GDM1 (cell line): ENCODE measurements around the gene HMX3.
"Not testable (repeated sequence)": the region's sequence is repeated elsewhere in the genome, so short reads cannot be mapped to it uniquely, and the experiment has no call there.

ENCODE experiments used
- DNase-seq: peaks from one replicate; lab custom pipeline; 2025; lab: John Stamatoyannopoulos, UW

Gene HMX3

DNA sequence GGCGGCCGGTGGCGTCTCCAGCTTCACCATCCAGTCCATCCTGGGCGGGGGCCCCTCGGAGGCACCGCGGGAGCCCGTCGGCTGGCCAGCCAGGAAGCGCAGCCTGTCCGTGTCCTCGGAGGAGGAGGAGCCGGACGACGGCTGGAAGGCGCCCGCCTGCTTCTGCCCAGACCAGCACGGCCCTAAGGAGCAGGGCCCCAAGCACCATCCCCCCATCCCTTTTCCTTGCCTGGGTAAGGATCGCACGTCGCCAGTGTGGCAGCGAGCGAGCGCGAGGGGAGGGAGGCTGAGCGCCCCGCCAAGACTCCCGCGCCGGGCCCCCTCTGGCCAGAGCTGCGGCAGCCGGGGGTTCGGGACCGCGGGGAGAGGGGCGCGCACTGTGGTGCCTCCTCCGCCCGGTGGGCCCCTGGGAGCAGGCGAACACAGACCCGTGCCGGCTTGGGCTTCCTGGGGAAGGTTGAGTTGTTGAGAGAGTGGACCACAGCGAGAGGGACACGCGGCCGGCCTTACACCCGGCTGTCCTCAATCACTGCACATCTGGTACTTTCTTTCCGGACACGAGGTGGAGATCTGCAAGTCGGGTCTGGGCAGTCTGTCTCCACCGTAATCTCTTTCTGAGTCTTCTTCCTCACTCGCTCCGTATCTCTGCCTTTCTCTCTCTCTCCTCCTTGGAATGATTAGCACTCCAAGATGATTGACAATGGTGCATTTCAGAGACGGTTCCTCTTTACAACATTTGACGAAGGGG lies 12.8 kb downstream of the HMX3 start:
- DNase-seq: no peak

DNA sequence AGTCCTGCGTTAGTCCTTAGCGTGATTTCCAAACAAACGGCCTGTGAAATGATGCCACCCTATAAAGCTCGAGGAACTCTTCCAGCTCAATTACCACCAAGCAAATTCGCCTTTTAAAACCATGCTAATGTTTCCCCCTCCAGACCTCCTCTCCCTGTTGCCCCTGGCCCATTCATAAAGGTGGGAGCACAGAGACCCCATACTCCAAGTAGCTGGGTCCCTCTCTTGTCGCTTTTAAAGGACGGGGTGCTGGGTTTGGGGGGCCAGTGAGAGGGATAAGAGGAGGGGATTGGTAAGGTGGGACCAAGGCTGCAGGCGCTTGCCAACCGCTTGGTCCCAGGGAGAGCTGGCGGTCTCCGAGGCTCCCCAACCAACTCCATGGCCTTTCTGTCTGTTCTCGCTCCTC lies 13.4 kb downstream of the HMX3 start:
- DNase-seq: no peak

DNA sequence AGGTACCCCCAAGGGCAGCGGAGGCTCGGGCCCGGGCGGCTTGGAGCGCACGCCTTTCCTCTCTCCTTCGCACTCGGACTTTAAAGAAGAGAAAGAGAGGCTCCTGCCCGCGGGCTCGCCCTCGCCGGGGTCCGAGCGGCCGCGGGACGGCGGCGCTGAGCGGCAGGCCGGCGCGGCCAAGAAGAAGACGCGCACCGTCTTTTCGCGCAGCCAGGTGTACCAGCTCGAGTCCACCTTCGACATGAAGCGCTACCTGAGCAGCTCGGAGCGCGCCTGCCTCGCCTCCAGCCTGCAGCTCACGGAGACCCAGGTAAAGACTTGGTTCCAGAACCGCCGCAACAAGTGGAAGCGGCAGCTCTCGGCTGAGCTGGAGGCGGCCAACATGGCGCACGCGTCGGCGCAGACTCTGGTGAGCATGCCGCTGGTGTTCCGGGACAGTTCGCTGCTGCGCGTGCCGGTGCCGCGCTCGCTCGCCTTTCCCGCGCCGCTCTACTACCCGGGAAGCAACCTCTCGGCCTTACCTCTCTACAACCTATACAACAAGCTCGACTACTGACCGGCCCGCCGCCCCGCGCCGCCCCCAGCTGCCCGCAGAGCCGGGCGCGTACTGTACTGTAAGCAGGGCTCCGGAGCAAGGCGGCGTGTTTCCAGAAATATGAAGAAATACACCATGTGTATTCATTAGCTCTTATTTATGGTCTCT lies 13.9 kb downstream of the HMX3 start:
- DNase-seq: no peak

DNA sequence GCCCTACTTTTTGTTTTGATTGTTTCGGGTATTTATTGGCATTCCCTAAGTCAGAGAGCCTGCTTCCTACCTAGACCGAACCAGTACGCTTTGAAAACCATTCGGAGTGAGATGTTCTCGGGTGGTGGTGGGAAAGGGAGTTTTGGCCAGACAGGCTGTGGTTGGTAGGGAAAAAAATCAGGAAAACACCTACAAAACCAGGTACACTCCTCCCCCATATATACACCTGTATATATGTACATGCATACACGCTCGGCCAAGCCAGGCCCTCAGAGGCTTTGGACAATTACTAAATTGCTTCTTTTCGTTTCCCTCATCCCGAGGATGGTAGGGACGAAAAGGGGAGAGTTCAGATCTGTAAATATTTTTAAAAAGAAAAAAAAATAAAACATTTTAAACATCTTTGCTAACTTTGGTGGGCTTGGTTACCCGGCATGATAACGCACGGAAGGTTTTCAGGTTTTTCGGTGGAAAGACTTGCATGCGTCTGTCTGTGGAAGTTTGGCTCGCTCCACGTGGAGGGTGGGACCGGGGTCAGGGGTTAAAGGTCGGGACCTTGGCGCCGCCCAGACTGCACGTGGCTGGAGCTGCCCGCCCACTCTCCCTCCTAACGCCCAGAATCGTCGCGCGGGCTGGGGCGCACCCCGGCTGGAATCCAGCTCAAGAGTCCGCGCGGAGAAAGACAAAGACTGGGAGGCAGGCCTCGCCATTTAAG lies 14.7 kb downstream of the HMX3 start:
- DNase-seq: no peak

DNA sequence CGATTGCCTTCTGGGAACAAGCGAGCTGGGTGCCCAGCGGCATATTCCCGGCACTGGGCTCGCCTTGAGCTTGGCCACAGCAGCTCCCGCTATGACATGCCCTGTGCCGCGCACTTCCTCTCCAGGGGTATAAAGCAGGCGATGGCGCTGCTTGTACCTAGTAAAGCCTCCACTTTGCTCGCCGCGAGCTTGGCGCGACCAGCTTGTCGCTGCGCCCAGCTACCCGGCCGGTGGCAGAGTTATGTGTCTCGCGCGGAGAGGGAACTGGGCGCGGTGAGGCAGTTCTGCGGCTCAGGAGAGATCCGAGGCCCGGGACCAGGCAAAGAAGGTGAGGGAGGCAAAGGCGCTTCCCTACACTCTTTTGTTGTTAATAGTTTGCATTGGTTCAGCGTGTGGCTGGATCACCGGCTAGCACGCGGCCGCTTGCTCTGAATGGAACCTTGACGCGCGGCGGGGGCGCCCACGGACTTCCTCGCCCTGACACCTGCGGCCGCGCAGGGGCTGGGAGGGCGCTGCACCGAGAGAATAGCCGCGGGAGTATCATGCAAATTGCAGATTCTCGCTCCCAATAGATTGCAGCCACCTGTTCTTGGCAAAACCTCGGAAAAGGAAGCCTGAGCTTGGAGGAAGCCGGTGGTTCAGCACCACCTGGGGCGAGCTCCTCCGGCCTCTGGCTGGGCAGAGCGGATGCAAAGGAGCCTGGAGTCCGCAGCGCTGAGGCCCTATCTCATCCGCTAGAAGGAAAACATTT lies 15.4 kb downstream of the HMX3 start:
- DNase-seq: peak; percentile 28

DNA sequence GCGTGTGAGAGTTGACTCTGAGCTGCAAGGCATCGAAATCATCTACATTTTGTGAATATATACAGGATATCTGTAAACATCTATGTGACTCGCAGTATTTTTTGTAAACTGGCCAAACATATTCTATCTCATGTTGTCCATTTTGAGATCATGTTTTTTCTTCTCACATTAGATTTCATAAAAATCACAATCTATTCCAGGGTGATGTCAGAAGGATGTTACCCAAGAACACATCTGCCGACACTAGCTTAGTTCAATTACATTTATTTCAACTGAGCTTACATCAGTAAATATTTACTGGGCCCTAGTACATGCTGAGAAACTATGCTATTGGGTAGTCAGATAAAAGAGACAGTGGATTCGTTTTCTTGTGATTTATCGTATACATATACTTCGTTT lies 16.0 kb downstream of the HMX3 start:
- no peak for DNase-seq

DNA sequence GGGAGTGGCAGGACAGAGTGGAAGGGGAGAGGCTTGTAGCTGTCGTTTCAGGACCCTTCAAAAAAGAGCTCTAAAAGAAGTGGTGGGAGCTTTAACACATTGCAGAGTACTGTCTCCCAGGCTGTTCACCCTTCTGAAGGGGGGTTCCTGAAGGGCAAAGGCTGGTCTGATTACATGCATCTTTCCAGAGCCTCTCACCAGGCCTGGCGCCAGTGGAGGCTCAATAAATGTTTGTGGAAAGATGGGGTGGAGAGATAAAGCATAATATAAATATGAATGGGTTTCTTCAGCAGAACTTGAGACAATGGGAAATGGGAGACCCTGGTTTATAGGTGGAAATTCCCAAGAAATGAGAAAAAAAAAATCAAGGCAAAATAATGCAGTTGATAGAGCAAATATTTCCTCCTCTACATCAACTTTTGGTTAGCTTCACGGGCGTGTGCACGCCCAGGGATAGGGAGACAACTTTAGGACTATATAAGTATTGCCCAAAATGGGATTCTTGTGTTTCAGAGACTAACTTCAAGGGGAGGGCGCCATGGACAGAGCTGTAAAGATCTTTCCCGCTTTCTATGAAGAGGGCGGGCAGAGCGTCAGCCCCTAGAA lies 17.8 kb downstream of the HMX3 start:
- no peak for DNase-seq

DNA sequence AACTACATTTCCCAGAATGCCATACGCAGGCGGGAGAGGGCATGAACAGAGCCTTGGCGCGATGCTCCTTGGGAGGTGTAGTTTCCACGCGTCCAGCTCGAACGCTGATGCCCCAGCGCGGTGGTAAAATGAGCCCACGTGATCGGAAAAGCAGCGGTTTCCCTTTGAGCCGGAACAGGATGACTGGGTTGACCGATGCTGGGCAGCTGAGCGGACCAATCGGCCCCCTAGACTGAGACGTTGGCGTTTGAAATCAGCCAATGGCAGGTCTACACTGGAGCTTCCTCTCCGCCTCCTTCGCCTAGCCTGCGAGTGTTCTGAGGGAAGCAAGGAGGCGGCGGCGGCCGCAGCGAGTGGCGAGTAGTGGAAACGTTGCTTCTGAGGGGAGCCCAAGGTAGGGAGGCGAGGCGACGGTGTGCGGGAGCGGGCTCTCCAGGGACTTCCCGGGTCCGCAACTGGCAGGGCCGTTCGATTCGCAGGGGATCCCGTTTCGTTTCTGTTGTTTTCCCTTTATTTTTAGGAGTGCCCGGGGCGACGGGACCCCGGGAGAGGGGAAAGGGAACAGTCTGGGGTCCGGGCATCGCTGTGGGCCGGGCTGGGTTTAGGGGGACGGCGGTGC lies 18.4 kb downstream of the HMX3 start, which contains the start of gene BUB3:
TSS of gene BUB3 (plus strand) at position 311 of the 619 bp plus-strand sequence. CDS start 516 bp downstream, outside the sequence.
- DNase-seq: peak; percentile 98

DNA sequence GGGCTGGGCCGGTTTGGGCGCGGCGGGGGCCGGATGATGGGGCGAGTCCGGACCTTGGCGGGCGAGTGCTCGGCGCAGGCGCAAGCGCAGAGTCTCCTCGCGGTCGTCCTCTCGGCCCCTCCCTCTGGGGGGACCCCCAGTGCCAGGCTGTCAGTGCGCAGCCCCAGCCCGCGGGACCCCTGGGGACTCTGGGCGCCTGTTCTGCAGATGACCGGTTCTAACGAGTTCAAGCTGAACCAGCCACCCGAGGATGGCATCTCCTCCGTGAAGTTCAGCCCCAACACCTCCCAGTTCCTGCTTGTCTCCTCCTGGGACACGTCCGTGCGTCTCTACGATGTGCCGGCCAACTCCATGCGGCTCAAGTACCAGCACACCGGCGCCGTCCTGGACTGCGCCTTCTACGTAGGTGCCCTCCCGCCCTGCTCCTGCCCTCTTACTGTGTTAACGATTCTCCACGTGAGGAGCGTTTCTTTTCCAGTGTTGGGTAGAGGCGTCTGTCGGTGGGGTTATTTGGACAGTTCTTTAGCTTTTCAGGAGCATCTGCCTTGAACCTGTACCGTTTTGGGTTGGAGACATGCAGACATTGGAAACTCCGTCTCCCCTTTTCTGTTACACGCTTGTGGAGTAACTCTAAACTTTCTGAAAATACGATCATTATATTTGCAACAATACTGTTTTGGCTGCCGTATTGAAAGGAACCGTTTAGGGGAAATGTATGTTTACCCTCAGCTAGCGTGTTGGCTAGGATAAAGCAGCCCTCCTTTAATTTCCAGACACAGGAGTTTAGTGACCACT lies 19.1 kb downstream of the HMX3 start:
- DNase-seq: no peak

DNA sequence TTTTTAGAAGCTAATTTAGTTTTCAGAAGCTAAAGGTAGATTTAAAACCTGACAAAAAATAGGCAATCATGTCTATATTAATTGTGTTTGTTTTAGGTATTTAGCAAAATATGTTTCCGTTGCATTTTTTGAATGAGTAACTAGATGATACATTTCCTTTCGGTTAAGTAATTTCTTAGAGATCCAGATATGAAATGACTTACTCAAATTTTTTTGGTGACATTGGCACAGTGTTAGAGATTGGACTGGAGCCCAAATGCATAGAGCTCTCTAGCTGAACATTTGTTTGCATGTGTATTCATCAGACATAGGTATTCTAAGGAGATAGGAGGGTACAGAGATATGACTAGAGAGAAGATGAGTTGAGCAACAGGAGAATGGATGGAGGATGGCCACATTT lies 20.3 kb downstream of the HMX3 start:
- no peak for DNase-seq

DNA sequence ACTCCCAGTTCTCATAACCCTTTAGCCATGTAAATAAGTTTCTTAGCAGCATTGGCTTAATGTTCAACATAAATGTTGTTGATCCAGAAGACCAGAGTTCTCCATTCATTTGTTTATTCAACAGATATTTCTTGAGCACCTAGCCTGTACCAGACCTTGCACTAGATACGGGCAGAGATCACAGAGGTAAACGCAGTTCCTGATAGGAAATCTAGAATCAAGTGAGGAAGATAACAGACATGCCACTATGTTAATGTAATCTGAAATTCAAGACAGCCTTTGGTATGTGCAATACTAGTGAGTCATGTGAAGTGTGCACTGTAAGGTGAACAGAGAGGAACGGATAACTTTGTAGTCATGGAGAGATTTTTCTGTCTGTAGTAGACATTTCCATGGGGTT lies 21.4 kb downstream of the HMX3 start:
- DNase-seq: no peak

DNA sequence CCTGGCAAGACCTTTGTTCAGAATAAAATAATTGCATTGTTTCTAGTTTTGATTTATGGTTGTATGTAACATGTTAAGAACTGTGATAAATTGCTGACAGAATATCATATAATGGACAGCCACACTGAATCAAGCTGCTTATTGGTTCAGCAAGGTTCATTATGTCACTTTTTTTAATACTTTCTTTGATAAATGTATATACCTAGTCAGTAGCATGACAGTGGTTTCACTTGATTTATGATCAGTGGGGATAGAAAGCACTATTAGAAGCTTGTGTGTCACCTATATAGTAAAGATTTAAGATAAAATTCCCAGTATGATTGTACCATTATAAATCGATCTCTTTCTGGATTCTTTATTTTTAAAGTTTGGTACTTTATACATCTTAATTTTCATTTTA lies 22.9 kb downstream of the HMX3 start:
- no peak for DNase-seq

DNA sequence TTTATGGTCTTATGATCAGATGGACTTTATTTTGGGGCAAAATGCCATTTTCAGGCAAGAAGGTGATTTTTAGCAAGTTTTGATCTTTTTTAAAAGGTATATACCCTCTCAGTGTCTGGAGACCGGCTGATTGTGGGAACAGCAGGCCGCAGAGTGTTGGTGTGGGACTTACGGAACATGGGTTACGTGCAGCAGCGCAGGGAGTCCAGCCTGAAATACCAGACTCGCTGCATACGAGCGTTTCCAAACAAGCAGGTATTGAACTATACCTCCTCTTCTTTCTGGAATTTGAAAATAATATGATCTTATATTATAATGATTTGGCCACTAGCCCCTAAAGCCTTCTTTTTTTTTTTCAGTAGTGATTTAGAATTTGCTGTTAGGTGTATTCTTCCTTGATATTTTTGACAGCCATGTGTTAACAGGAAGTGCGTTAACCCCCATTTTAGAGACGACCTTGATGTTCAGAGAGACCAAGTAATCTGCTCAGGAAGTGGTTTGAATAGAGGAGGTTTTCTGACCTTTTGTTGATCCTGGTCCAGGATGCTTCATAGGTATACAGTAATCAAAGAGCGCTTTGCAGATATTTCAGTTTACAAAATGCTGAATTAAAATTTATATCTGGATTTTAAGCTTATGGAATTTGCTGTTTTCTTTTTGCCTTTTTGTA lies 24.7 kb downstream of the HMX3 start:
- DNase-seq: no peak

DNA sequence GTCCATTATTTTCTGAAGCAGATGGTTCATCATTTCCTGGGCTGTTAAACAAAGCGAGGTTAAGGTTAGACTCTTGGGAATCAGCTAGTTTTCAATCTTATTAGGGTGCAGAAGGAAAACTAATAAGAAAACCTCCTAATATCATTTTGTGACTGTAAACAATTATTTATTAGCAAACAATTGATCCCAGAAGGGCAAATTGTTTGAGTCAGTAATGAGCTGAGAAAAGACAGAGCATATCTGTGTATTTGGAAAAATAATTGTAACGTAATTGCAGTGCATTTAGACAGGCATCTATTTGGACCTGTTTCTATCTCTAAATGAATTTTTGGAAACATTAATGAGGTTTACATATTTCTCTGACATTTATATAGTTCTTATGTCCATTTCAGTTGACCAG lies 28.5 kb downstream of the HMX3 start:
- no peak for DNase-seq

DNA sequence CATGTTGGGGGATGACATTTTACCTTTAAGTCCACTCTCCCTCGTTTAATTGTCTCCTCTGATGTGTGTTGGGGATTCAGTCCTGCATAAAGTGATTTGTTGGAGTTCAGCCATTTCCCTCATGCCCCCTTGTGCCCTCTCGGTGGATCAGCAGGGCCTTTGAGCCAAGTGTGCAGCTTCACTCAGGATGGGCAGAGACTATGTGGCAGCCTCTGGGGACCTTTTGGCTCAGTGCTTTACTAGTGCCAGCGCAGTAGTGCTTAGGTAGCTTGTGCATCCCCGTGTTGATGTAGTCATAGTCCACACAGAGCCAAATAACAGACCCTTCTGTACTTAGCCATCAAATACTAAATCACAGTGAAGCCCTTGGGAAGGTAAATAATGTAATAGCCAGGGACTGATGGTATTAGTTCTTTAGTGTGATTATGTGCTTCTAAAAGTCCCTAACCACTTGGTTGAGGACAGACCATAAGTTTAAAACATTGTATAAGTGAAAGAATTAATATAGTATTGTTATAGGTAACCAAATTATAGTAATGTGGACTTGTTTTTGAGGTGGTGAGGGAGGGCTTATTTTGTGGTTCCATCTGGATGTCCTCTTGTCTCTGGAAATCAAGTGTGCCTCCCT lies 29.8 kb downstream of the HMX3 start:
- DNase-seq: no peak

DNA sequence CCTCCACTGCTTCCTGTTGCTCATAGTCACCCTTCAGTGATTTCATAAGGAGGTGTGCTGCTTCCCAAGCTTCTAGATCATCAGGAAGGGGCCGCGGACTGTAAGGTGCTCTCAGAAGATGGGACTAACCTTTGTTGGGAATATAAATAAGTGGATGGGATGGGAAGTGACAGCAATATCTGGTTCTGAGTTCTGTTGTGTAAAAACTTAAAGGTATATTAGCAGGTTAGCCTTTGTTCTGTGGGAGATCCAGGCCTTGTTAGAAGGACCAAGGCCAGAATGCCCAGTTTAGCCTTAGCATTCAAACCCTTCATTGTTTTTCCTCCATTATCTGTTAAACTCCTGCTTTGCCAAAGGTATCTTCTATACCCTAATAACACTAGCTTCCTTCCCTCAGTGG lies 30.8 kb downstream of the HMX3 start:
- no peak for DNase-seq

DNA sequence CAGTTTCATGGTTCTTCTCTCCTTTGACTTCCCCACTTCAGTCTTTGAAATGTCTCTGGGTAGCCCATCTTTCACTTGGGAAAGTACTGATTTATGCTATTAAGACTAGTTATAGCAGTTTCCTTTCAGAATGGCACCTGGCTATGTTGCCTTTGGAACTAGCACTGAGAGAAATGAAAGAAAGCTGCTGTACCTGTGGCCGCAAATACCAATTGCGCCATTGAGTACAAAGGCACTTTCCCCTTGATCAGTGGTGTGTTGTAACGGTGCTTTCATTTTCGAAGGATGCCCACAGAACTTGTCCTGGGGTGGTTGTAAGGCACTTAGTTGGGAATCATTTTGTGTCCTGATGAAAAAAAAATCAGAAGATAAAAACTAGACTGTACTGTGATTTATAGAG lies 35.2 kb downstream of the HMX3 start:
- DNase-seq: no peak

DNA sequence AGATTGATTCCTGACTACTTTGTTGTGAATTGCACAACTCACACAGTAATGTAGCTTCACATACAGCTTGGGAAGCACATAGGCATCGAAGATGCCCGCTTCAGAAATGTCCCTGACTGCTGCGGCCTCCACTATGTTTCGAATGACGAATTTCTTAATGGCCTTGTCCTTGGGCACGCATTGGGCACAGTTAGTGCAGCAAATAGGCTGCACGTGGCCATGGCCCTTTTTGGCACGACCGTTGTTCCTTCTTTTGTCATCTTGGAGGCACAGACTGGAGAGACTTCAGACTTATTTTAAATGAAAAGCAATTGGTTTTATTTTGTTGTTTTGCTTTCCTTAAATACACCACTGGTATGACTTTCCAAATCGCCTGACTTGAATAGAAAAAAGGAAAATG lies 35.8 kb downstream of the HMX3 start:
- DNase-seq: not testable (repeated sequence)
